ENCODE data around the gene ATG7.
A peak's percentile ranks its signal among the peaks of the same experiment; 100 is the strongest.

The ATG7 gene

DNA sequence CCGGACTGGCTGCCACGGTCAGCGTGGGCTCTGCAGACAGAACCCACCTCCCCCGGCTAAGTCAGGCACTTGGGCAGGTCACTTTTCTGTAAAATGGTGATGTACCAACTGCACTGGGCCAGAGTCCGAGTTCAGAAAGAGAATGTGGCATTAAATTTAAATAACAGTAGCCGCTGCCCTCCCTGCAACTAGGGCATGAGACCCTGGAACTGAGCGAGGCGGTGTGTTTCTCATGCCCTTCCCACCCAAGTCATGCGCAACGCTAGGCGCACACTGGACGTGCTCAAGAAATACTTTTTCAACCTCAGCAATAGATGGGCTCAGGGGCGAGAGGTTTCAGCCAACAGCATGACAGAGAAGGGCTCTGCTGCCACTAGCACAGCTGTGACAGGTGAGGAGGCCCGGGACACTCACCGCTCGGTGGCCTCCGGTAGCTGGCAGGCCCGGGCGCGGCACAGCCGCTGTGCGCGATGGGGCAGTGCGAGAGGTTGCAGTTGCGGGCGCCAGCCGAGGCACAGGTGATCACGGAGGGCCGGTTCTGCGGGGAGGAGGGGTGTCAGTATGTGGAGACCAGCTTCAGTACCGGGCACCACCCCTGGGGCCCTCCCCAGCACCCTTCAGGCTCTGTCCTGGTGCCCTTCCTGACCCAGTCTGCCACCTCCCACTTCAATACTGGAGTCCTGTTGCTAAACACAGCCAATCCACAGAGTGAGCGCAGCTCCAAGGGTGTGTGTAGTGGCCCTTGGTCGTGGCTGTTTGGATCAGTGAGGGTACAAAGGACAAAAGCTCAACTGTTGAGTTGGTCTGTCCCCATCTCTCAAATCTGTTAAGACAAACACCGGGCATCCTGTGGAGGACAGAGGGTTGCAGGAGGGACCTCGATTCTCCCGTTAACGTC lies 287.0 kb downstream of the ATG7 start:
- TF ChIP-seq, protein P1, sequence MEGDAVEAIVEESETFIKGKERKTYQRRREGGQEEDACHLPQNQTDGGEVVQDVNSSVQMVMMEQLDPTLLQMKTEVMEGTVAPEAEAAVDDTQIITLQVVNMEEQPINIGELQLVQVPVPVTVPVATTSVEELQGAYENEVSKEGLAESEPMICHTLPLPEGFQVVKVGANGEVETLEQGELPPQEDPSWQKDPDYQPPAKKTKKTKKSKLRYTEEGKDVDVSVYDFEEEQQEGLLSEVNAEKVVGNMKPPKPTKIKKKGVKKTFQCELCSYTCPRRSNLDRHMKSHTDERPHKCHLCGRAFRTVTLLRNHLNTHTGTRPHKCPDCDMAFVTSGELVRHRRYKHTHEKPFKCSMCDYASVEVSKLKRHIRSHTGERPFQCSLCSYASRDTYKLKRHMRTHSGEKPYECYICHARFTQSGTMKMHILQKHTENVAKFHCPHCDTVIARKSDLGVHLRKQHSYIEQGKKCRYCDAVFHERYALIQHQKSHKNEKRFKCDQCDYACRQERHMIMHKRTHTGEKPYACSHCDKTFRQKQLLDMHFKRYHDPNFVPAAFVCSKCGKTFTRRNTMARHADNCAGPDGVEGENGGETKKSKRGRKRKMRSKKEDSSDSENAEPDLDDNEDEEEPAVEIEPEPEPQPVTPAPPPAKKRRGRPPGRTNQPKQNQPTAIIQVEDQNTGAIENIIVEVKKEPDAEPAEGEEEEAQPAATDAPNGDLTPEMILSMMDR (IDR thresholded peaks at IDR 0.05; ENCODE audit: low read depth, low read length, missing control alignments): no peak
- no peak for DNase-seq
- no peaks in the 10 kb centered on the region for H3K27me3 ChIP-seq (replicated peaks)
- in situ Hi-C loops (cut with HindIII; ENCODE audit: low pct_ligation_motif_present, low sequenced_read_pairs): no loop called here
- no peak overlapping the region for H3K4me3 ChIP-seq (ENCODE audit: low read depth, low read length)
- peak overlapping the region; percentile 81 for H3K27ac ChIP-seq
- peaks cover 64% of the 10 kb centered on the region for H3K36me3 ChIP-seq (replicated peaks)

GRCh38 chr3:11559816-11560633 lies 287.8 kb downstream of the ATG7 start:
- H3K4me3 ChIP-seq (ENCODE audit: low read depth, low read length): no peak overlapping the region
- H3K27ac ChIP-seq: no peak overlapping the region
- in situ Hi-C loops (cut with HindIII; ENCODE audit: low pct_ligation_motif_present, low sequenced_read_pairs): no loop called here
- DNase-seq: no peak
- H3K36me3 ChIP-seq (replicated peaks): peaks cover 68% of the 10 kb centered on the region
- H3K27me3 ChIP-seq (replicated peaks): no peaks in the 10 kb centered on the region
- TF ChIP-seq, protein P1 (IDR thresholded peaks at IDR 0.05; ENCODE audit: low read depth, low read length, missing control alignments): no peak

DNA sequence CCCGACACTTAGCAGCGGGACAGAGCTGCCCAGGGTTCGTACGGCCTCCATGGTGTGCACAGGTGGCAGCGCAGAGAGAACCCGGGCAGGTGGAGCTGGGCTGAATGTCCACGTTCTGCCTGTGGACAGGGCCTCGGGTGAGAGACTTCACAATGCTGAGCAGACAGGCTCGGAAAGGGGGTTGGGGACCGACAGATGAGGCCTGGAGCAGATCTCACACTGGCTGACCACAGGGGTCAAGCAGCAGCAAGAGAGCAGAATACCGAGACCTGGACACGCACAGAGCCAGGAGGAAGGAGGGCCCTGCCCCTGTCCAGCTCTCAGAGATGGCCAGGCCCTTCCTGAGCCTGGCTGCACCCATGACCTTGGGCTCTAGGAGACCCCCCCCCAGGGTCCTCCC lies 288.5 kb downstream of the ATG7 start:
- in situ Hi-C loops (cut with HindIII; ENCODE audit: low pct_ligation_motif_present, low sequenced_read_pairs): no loop called here
- H3K36me3 ChIP-seq (replicated peaks): peaks cover 64% of the 10 kb centered on the region
- no peak overlapping the region for H3K27ac ChIP-seq
- DNase-seq: no peak
- TF ChIP-seq, protein P1 (IDR thresholded peaks at IDR 0.05; ENCODE audit: low read depth, low read length, missing control alignments): no peak
- no peak overlapping the region for H3K4me3 ChIP-seq (ENCODE audit: low read depth, low read length)
- no peaks in the 10 kb centered on the region for H3K27me3 ChIP-seq (replicated peaks)

DNA sequence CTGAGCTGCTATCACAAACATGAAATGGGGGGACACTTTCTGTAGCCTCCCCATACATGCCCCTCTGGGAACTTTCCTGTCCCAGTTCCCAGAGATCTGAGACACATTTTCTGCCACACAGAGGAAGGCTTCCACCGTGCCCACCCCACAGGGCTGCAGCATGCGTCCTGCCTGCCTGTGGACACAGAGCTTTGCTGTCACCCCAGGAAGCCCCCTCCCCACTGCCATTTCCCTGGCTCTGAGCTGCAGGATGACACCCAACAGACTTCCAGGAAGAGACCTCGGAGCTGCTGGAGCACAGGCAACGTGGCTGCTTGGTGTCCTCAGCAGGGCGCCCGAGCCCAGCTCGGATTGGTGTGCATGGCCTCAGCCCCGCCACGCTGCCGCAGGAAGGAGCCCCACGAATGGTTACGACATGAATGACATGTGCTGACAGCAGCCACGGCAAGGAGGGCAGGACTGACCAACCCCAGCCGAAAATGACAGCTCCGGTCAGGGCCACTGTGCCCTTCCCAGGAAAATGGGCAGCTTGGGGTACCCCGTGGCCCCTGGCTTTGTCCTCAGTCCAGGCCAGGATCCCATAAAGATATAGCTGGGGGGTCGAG lies 290.2 kb downstream of the ATG7 start:
- TF ChIP-seq, protein P1 (IDR thresholded peaks at IDR 0.05; ENCODE audit: low read depth, low read length, missing control alignments): no peak
- in situ Hi-C loops (cut with HindIII; ENCODE audit: low pct_ligation_motif_present, low sequenced_read_pairs): no loop called here
- peaks cover 66% of the 10 kb centered on the region for H3K36me3 ChIP-seq (replicated peaks)
- no peaks in the 10 kb centered on the region for H3K27me3 ChIP-seq (replicated peaks)
- no peak for DNase-seq
- H3K4me3 ChIP-seq (ENCODE audit: low read depth, low read length): no peak overlapping the region
- no peak overlapping the region for H3K27ac ChIP-seq

DNA sequence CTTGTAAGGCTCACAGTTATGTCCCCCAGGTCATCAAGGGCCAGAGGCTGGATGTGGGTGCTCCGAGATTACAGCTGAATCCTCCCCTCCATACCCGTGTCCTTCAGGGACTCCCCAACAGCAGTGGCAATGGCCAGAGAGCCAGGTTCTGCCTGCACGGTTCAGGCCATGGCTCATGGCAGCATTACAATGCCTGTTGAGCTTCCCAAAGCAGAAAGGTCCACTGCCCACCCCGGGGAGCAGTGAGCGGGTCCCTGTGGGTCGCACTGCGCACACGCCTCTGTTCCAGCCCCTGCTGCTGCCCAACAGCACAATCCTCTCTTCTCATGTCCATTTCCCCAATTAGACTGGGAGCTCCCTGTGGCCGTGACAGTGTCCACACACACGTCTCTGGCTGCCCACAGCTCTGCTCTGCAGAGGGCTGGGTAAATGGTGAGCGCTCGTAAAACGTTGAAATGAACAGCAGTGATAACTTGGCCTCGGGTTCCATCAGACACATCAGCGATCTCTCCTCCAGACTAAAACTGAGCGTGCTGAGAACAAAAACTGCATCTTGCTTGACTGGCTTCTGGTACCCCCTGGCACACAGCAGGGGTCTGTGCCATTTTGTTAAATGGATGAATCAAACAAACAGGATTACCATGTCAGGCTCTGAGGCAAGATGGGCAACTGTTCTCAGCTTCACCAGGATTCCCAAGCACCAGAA lies 291.1 kb downstream of the ATG7 start:
- TF ChIP-seq, protein P1 (IDR thresholded peaks at IDR 0.05; ENCODE audit: low read depth, low read length, missing control alignments): no peak
- no peak overlapping the region for H3K27ac ChIP-seq
- in situ Hi-C loops (cut with HindIII; ENCODE audit: low pct_ligation_motif_present, low sequenced_read_pairs): no loop called here
- H3K27me3 ChIP-seq (replicated peaks): no peaks in the 10 kb centered on the region
- no peak for DNase-seq
- H3K4me3 ChIP-seq (ENCODE audit: low read depth, low read length): no peak overlapping the region
- H3K36me3 ChIP-seq (replicated peaks): peaks cover 68% of the 10 kb centered on the region
